GM12891 (cell line): ENCODE results near the gene CGNL1.

Source experiments
- POLR2A ChIP-seq: IDR thresholded peaks from 2 replicates; pipeline ENCODE4 v1.6.1; 2011; ENCODE audit warnings: low read depth, low read length, control low read depth
- POLR2AphosphoS5 ChIP-seq: IDR thresholded peaks from 2 replicates; pipeline ENCODE4 v1.6.1; 2011; ENCODE audit warnings: low read depth, low read length, control low read depth
- TAF1 ChIP-seq: IDR thresholded peaks from 2 replicates; pipeline ENCODE4 v1.6.1; 2011; ENCODE audit warnings: low read depth, low read length, control low read depth

- TF ChIP-seq TAF1 (no peak), POLR2A (no peak), POLR2AphosphoS5 (no peak)
These were observed 45.9 kb downstream of the CGNL1 start for GRCh38 chr15:57422113-57422754.
